GM21423 (cell line): ENCODE data around the gene SHC2.

ENCODE experiments used
- ATAC-seq: cut with Tn5 transposase; IDR thresholded peaks from one replicate; pipeline ENCODE4 v1.9.1; 2021; ENCODE audit warnings: mild to moderate bottlenecking, moderate library complexity; ENCODE audit not compliant: unreplicated experiment

The SHC2 gene

DNA sequence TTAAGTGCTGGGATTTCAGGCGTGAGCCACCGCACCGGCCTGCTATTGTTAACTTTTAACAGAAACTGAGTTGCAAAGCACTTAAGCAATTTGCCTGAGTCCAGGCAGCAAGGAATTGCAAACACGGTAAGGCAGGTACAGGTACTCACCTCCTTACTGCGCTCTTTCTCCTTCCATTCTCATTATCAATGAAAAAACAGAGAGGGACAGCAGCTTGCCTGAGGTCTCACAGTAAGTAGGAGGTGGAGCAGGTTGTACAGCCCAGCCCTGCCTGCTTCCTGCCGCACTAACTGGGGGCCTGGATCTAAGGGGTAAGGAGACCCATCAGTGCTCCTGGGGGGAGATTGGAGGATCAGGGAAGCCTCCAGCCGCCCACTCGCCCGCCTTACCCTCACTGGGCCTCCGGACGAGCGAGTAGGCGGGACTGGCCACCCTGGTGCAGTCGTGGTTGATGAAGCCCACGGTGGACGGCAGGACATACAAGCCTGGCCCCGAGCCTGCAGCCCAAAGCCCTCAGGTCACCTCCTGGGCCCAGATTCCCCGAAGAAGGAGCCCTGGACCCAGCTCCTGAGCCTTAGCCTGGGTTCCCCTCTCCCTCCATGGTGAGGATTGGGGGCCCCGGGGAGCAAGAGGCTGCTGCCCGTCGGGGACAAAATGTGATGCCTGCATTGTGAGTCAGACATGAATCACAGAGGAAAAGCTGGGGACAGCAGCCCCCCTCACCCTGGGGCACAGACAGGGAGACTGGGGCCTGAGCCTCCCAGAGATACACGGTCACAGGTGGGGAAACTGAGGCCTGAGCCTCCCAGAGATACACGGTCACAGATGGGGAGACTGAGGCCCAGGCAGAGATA is 11.4 kb upstream of the SHC2 start:
- no peak for ATAC-seq

DNA sequence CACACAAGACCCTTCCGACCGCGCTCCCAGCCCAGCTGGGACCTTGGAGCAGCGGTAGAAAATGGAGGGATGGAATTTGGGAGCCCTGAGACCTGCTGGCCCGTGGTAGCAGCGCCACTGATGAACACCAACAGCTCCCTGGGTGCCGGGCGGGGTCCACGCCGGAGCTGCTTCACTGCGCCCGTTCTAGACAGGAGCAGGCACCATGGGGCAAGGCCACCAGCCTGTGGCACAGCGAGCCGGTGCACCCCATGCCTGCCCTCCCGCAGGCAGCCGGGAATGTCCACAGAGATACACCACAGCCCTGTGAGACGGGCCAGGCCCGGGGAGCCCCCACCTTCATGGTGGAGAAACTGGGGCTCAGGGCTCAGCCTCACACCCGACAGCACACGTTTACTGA is 9.9 kb upstream of the SHC2 start:
- no peak for ATAC-seq

DNA sequence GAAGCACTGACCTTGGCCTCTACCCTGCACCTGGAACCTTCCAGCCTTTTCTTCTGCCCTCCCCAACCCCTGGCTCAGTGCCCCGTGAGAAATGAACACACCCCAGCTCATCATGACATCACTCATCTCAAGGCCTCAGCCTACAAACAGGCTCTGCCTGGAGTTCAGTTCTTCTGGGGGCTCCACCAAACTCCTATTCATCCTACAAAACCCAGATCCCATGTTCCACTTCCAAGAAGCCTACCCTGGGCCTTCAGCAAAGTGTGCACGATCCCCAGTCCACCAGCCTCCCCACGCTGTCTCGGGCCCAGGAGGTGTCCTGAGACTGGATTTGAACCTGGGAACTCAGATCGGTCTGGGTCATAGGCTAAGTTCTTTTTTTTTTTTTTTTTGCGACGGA is 9.0 kb upstream of the SHC2 start:
- no peak for ATAC-seq

DNA sequence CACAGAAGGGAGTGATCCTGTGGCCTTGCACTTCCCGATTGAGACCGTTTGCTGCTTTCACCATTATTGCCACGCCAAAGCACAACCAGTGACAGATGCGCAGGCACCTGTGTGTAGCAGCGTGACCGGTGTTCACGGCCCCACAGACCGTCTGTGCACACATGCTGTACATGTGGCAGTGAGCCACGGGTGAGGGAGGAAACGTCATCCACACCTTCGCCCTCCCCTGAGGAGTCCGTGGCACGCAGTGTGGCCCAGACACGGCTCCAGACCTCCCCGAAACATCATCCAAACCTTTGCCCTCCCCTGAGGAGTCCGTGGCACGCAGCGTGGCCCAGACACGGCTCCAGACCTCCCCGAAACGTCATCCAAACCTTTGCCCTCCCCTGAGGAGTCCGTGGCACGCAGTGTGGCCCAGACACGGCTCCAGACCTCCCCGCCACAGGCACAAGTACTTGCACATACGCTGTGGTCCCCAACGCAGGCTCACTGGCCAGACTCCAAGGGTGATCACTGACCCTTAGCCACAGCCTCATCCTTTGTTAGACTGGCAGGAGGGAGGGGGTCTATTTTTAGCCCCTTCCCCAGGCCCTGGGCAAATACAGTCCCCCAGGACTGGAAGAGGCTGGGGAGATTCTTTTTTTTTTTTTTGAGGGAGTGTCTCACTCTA is 7.9 kb upstream of the SHC2 start:
- no peak for ATAC-seq

DNA sequence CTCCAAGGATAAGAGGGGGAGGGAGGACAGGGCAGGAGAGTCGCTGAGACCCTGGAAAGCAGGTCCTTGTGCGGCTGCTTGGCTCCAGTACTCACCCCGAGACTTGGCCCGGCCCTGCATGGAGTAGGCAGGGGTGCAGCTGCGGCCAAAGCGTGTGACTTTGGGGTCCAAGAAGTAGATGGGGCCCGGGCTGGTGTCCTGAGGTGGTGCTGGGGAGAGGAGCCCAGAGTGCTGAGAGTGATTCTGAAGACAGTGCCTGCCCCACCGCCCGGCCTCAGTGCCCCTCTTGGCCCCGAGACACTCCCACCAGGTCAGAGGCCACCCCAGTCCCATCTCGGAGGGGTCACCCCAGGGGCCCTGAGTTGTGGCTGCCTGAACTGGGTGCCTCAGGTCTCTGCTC is 6.7 kb upstream of the SHC2 start:
- no peak for ATAC-seq

DNA sequence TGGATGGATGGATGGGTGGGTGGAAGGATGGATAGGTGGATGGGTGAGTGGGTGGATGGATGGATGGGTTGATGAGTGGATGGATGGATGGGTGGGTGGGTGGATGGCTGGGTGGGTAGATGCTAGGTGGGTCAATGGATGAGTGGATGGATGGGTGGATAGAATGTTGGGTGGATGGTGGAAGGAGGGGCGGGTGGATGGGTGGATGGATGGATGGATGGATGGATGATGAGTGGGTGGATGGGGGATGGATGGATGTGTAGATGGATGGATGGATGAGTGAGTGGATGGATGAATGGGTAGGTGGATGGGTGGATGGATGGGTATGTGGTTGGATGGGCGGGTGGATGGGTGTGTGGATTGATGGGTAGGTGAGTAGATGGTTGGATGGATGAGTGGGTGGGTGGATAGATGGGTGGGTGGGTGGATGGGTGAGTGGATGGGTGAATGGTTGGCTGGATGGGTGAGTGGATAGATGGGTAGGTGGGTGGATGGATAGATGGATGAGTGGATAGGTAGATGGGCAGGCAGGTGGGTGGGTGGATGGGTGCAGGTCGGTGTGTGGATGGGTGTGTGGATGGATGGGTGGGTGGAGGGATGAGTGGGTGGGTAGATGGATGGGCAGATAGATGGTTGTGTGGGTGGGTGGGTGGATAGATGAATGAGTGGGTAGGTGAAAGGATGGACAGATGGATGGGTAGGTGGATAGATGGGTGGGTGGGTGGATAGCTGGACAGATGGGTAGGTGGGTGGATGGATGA is 4.4 kb upstream of the SHC2 start:
- ATAC-seq: no peak

DNA sequence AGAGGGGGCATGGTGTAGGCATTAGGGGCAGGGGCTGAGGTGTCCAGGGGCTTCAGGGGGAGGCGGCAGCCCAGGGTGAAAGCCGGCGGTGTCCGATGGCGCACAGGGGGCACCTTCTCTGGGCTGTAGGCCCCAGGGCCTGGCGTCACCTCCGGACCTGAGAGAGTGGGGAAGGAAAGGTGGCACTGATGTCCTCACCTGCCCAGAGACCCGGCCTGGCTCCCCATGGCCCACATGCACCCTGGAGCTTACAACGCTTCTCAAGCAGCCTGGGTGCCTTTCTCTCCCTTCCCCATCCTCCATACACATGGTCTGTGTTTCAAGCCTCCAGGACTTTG is 3.3 kb upstream of the SHC2 start:
- ATAC-seq: no peak

DNA sequence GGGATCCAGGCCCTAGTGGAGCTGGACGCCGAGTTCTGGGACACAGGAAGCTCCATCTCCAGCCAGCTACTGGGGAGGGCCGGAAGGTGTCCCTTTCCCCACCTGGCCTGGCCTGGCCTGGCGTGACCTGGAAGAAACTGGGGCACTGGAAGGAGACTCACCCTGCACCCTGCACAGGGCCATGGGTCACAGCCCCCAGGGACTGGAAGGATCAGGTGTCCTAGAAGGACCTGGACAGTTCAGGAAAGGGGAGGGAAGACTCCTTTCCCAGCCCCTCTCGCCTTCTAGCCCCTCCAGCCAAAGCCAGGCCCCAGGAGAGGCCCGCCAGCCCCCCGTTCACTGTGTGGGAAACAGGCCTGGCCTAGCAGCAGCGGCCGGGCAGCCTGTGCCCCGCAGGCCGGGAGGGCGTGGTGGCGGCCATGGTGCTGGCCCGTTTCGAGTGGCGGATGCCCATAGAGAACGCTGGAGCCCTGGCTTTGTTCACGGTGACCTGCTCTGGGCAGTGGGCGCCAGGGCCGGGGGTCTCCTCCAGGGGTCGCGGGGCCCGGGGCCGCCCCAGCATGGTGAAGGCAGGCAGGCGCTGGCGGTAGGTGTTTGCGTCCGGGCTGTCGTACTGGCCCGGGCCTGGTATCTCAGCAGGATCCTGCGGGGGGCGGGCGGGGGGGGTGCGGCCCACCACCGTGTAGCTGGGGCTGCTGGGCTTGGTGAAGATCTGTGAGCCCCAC is 2.8 kb upstream of the SHC2 start:
- ATAC-seq: no peak

DNA sequence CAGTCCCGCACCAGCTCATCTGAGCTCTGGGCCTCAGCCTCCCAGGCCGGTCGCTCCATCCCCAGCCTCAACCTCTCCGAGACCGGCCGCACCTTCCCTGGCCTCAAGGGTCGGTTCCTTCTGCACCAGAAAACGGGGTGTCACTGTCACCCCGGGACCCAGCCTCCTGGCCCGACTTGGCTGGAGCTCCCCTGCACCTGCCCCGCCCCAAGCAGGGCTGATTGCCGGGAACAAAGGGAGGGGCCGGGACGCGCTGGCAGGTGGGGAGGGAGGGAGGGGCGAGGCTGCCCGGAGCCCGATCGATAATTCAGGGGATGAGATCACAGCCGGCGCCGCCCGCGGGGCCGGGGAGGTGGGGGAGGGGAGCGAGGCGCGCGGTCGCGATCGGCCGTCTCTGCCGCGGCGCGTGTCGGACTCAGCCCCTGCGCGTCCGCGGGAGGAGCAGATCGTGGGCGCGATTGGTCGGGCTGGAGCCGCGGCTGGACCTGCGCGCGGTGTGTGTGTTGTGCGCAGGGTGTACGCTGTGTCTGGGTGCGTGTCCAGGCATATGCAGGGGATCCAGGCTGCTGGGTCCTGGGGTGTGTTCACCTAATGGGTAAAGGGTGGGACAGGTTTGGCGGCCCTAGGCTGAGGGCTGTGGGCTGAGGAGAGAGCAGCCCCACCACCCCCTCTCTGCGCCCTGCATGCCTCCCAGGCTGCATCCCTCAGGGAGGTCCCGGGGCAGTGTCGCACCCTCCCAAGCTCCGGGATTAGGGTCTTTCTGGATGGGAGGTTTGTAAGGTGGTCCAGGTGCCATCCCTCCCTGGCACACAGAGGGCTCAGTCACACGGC is 1.1 kb upstream of the SHC2 start:
- no peak for ATAC-seq

DNA sequence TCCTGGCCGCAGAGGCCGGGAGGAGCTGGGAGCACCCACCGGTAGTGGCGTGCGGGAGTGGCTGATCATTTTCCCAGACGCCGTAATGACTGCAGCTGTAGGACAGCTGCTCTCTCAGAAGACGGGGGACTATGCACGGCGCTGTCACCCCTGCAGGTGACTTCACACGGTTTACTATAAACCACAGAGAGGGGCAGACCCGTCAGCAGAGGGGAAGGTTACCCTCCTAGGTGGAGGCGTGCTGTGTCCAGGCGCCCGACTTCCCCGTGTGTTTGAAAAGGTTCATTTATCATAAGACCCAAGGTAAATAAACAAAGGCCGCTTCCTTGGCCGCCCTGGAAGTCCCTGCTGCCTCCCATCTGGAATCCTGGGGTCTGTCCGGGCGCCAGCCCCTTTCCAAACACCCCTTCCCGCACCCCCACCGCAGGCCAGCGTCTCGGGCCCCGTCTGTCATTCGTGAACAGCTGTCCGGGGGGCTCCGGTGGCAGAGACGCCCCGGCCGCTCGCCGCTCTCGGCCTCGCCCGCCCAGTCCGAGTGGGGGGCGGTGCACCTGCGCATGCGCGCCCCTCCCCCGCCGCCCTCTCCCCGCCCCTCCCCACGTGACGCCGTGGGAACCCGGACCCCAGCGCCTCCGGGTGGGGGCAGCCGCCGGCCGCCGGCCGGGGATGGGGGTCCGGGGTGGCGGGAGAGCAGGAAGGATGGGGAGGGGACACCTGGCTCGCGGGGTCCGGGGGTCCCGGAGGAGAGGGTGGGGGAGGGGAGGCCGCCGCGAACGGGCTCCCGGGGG is 915 bp downstream of the SHC2 start:
- ATAC-seq: no peak

DNA sequence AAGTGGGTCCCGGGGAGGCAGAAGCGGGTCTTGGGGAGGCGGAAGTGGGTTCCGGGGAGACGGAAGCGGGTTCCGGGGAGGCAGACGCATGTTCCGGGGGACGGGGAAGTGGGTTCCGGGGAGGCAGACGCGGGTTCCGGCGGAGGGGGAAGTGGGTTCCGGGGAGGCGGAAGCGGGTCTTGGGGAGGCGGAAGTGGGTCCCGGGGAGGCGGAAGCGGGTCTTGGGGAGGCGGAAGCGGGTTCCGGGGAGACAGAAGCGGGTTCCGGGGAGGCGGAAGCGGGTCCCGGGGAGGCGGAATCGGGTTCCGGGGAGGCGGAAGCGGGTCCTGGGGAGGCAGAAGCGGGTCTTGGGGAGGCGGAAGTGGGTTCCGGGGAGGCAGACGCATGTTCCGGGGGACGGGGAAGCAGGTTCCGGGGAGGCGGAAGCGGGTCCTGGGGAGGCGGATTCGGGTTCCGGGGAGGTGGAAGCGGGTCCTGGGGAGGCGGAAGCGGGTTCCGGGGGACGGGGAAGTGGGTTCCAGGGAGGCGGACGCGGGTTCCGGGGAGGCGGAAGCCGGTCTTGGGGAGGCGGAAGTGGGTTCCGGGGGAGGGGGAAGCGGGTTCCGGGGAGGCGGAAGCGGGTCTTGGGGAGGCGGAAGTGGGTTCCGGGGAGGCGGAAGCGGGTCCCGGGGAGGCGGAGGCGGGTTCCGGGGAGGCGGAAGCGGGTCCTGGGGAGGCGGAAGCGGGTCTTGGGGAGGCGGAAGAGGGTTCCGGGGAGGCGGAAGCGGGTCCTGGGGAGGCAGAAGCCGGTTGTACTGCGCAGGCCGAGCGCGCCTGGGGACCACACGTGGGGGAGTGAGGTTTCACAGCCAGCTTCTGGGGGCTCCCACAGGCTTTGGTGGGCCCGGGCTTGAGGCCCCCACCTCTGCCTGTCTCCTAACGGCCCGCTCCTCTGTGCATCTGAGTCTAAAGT is 2.5 kb downstream of the SHC2 start:
- ATAC-seq: no peak

DNA sequence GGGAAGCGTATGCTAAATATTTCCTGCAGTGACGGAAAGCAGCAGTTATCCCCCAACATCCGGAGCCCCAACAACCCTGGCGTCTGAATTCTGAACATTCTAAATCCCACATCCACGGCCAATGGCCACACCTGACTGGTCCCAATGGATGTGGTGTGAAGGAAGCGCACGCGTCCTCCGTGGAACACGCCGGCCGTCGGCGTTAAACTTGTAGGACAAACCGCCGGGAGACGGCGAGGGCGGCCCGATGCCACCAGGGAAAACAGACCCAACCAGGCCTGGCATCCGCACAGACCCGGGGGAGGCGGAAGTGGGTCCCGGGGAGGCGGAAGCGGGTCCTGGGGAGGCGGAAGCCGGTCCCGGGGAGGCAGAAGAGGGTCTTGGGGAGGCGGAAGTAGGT is 3.2 kb downstream of the SHC2 start:
- ATAC-seq: no peak

DNA sequence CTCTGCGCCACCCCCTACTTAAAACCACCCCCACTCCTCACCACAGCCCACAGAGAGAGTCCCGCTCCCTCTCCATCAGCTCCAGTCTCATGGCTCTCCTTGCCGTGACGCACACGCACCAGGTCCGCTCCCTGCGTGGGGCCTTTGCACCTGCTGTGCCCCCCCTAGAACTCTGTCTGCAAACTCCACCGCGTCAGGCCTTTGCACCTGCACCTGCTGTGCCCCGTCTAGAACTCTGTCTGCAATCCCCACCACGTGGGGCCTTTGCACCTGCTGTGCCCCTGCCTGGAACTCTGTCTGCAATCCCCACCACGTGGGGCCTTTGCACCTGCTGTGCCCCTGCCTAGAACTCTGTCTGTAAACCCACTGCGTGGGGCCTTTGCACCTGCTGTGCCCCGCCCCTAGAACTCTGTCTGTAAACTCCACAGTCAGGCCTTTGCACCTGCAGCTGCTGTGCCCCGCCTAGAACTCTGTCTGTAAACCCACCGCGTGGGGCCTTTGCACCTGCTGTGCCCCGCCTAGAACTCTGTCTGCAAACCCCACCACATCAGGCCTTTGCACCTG is 4.2 kb downstream of the SHC2 start:
- no peak for ATAC-seq

DNA sequence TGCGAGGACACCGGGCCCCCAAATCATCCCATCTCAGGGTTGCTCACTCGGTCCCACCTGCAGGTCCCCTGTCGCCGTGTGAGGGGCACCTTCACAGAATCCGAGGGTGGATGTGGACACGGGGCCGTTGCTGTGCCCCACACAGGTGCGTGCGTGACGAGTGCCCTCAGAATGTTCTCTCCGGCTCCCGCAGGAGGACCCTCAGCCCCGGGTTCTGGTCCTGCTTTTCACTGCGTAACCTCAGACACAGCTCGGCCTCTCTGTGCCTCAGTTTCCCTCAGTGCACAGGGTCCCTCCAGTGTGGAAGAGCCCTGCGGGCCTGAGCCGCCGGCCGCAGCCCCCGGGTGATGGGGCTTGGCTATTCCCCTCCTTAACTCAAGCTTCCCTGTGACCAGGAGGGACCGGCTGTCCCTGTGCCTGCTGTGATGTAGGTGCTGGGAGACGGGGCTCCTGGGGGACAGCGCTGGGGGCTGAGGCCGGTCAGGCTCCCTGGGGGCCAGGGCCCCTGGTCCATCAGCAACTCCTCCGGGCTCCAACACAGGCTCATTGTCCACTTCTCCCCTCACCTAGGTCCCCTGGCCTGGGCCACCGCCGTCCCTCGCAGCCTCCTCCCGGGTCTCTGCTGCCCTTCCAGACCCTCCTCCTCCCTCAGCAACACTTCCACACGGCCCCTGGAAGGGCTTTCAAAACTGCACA is 4.8 kb downstream of the SHC2 start:
- no peak for ATAC-seq

DNA sequence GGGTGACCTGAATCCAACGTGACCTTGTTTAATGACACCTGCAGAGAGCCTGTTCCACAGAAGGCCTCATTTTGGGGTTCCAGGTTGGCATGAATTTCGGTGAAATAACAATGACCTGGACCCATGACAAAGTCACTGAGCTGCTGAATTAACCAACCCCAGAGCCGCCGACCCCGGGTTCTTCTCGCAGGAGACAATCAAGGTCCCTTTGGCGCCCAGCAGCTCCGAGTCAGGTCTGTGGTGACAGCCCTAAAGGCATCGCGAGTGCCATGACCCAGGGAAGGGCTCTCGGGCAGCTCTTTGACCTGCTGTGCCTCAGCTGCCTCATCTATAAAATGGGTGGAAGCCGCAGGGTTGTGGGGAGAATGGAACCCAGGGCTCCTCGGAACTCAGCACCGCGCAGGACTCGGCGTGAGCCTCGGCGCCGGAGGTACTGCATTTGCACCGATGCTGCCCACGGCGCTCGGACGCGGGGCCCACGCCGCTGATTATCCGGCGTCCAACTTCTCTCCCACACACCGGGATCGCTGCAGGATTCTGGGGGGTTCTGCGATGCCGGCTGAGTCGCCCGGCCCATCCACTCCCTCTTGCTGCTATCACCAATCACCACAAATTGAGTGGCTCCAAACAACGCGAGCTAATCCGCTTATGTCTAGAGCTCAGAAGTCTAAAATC is 5.7 kb downstream of the SHC2 start:
- no peak for ATAC-seq

DNA sequence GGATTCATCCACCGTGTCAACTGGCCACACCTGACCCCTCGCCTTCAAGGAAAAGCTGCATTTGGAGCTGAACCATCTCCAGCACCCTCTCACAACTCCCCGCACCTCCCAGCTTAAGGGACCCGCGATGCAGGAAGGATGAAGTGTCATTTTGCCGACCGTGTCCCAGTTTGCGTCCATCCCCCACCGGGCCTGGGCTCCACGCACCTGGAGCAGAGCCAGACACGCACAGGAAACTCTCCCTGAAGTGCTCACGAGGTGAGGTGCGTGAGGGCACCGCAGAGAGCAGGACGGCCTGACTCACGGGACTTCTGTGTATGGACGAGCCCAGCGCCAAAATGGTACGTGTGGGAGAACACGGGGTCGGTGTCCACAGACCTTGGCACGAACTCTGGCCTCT is 7.2 kb downstream of the SHC2 start:
- no peak for ATAC-seq

DNA sequence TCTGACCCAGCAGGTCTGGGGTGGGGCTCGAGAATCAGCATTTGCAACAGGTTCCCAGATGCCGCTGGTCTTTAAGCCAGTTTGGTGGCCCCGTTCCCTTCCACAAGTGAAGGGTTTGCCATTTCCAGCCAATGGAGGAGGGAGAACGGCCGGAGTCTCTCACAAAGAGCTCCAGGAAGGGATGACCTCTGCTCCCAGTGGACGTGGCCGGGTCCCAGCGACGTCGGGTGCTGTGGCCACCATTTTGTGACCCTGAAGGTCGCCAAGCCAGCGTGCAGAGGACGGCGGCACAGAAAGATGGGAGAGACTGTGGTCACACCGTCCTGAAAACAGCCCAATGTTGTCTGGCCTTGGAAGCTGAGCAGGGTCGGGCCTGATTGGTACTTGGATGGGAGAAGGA is 8.0 kb downstream of the SHC2 start:
- ATAC-seq: no peak
